ENCODE results near the gene TRPC6. TPM values are rescaled to one million over a fixed set of nuclear protein-coding genes. Genes with fewer than 3 reads are reported as not detected.

The TRPC6 gene
- polyA plus RNA-seq (2013, experiment 1 of 2; ENCODE audit: insufficient read length): 11.0 TPM
- polyA plus RNA-seq (2013, experiment 2 of 2; ENCODE audit: insufficient read length): 20.9 TPM

DNA sequence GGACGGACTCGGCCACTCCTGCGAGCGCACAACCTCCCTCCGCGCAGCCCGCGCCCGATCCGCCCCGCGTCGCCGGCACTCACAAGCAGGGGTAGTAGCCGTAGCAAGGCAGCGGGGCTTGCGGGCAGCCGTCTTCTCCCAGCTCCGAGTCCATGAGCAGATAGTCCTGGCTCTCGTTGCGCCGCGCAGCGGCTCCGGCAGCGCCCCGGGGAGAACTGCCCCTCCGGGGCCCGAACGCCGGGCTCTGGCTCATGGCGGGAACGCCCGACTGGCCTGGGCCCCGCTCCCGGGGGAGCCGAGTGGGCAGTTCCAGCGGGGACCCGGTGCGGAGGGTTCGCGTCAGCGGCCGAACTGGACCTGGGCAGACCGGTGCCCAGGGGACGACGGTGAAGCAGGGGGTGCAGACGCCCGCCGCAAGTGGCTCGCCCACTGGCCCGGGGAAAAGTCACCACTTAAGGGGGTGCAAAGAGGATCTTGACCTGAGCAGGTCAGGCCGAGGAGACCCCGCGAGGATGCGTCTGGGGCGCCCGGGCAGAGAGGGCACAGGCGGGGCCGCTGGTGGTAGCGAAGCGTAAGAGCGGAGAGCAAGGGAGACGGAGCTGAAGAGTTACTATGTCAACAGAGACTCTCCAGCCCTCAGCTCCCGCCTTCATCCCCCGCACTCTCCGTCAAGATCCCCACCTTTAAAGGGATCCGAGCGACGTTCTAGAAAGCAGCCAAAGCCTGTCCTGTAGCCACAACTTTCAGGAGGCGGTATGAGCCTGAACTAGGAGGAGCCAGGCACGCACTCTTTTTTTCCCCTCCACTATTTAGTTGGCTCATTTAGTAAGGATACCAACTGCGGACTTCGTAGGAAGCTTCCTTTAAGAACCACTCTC, at the start of gene TRPC6:
TSS of gene TRPC6 (minus strand) at position 757 of the 878 bp plus-strand sequence. CDS start at position 253, 504 bp downstream.
- DNase-seq: peak; percentile 70

DNA sequence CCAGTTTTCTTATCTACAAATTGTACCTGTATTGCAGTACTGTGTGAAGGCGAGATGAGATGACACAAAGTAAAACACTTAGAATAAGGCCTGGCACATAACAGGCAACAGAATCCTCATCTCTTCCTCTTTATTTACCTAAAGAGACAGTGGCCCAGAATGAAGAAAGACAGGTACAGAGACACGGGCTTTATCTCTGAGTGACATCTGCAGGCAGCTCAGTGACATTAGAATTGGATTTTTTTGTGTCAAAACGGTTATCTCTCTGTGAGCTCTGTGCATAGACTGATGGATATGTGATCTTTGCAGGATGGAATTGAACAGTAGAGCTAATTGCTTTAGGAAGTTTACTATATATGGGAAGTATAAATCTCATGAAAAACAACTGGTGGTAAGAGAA, 36.2 kb upstream of the TRPC6 start:
- DNase-seq: no peak

DNA sequence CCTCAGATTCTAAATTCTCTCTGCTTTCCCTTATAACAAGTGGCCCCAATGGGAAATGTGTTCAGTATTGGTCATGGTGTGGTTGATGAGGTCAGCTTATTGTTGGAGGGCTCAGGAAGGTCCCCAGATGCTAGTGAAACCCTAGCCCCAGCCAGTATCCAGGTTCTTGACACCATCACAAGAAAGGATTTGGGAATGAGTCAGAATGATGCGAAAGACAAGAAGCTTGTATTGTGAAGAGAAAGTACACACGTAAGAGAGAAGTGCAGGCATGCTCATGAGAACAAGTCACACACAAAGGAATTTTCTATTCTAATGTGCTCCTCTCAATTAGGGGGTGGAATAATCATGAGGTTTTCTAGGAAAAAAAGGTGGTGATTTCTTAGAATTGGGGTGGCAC, 34.9 kb upstream of the TRPC6 start:
- DNase-seq: peak; percentile 84

DNA sequence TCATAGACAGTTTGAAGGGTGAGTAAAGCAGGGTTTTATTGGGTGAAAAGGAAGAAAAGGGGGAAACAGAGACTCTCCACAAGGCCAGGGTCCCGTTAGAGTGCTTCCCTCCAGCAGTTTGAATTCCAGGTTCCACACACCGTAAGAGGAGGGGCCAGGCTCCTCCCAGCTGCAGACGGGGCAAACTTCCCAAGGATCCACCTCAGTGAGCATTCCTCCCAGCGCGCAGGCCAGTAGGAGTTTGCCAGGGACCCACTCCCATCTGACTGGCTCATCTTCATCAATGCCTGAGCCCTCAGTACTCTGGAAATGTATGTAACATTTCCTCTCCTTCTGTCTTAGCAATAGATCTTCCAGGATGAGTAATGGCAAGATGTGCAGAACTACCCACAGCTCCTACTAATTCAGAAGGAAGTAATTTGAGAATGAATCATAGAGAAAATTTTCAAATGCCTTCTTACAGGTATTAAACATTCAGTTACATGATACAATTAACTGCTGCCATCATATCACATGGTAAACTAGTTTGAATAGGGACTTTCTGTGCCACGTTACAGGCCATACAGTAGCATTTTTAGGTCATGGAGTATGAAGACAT, 34.0 kb upstream of the TRPC6 start:
- peak; percentile 48 for DNase-seq

DNA sequence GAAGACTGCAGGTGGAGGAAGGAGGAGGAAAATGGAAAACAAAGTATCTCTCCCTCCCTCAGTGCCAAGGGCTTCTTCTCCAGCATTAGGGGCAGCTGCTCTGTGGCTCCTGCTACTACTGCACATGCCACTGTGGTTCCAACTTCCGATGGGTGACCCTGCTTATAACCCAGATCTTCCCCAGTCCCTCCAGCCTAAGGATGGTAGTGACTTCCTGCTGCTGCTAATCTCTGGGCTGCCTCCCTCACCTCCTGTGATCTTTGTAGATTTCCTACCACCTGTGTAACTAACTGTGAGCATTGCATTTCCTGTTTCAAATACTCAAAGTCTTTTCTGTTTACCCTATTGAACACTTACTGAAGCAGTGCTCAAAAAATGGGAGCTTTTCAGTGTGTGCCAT, 28.7 kb upstream of the TRPC6 start:
- no peak for DNase-seq

DNA sequence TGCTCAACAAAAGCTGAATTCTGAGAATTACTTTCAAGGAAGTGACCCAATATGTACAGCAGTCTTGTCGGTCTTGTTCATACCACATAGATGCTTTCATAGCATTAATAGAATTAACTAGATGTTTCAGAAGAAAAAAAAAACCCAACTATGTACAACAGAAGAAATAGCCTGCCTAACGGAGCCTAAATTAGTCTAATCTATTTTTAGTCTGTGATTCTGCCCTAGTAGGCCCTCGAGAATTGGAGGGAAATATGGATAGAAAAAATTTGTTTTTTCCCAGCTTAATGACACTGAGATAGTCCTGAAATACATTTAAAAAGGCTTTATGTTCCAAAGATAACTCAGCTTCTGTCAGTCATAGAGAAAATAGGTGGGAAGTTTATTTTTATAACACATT, 17.1 kb upstream of the TRPC6 start:
- DNase-seq: peak; percentile 56

DNA sequence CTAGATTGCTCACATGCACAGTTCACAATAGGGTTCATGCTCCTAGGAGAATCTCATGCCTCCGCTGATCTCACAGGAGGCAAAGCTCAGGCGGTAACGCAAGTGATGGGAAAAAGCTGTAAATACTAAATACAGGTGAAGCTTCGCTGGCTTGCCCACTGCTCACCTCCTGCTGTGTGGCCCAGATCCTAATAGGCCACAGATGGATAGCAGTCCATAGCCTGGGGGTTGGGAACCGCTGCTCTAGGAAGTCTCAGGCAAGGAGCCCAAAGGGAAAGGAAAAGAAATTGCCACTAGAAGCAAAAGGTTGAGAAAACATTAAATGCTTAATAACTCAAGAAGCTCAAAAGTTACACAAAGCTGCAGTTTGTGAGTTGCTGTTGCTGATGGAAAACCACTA, 3.2 kb upstream of the TRPC6 start:
- DNase-seq: no peak

DNA sequence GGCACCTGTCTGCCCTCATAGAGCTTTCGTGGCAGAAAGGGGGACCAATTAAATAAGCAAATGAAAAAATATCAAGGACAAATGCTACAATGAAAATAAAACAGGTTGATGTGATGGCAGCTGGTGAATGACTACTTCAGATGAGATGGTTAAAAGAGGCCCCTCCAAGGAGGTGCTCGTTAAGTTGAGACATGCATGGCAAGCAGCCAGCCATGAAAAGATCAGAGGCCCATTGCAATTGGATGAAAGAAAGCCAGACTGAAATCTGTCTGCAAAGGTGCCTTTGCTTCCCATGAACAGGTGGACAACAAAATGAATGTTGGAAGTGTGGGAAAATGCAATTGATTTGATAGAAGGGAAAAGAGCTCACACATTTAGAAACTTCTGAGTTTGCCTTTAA, 848 bp upstream of the TRPC6 start:
- DNase-seq: no peak

DNA sequence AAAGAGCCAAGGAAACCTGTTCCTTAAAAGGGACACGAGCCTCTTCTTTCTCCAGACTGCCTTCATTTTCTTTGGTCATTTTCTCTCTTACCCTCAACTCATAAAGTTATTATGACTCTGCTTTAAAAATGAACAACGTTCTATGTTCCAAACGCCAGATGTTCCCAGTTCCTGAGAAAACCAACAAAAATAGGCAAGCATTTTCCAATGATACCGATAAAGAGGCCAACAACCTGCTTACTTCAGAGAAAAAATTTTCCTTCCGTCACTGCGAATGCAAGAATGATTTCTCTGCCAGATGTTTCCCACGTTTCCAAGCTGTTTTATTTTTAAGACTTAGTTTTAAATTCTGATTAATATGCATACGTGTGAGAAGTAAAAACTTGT, 315 bp upstream of the TRPC6 start:
- no peak for DNase-seq

DNA sequence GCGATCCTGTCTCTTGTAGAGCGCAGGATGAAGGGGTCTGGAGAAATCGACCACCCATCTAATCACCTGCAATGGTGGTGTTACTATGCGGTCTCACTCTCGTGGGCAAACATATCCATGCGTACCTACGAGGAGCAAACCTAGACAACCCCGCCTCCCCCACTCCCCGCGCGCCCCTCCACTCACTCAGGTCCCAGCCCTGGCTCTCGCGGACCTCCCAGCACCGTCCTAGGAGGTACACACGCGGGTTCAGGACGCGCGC, 887 bp downstream of the TRPC6 start:
- no peak for DNase-seq

DNA sequence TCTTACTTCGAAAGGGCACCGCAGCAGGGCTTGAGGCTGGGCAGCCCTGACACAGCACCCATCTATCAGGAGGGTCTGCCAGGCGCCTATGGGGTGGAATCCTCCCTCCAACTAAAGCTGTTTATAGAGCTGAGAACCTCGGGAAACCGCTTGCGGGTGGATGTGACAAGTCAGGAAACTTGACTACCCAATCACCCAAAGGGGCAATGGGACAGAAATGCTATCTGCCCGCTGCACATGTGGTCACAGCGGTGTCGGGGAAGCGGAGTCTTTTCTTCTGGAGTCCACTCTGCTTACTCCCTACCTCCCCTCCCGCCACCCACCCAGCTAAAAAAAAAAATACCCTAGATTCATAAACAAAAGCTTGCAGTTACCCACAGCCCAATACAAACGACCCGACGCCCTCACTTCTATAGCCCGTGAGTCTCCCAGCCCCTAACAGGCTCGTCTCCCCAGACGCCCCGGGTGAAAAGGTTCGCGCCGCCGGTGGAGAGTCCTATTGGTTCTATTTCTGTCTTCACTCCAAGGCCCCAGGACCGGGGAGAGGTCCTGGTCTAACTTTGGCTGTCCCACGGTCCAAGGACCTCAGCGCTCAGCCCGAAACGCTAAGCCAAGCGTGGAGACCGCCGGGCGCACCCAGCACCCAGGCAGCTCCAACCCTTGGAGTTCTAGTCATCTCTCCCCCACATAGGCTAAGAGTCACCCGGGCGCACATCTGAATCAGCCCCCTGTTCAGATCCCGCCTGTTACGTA, 1.4 kb downstream of the TRPC6 start:
- DNase-seq: peak; percentile 62

DNA sequence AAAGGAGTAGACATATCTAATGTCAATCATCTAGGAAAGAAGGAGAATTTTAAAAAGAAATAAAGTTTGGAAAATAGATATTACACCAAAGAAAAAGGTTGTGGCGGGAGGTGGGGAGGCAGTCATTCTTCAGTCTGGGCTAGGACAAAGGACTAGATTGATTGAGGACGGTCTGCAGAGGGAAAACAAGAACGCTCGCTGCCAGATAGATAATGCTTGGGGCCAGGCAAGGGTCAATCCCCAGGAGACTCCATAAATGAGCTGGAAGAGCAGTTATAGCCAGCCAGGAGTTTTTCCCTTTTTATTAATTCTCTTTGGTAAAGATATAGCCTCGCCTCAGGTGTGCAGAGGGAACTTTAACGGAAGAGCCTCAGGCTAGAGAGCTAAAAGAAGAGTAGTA, 6.3 kb downstream of the TRPC6 start:
- no peak for DNase-seq

DNA sequence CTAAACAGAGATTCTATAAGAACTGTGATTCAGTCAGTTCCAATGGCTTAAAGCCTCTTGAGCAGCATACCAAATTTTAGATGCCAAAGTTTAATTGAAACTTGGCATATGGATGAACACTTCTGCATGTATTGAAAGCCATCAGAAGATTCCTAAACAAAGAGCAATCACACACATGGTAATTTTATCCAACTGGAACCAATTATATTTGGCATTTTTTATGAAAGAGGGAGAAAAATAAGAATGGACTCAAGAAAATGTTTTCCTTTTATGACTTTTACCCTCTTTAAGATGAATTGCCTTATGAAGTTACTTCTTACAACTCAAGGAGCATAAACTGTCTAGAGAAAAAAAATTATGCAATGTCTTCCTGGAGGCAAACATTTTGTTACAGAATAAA, 7.4 kb downstream of the TRPC6 start:
- peak; percentile 32 for DNase-seq

DNA sequence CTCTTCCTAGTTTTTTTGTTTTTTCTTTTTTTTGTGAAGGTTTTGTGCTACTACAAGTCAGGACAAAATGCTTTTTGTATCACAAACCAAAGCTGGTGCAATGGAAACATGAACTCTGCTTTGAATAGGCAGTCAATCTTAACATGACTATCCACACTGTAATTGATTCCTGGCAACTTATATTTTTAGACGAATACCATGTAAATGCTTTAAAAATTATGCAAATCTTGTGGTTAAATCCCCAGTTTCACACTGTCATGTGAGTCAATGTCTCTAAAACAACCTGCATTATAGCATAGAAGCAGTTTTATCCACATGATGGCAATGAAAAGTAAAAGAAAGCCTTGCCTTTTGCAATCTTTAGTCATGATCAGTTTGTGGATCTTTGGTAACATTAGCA, 8.9 kb downstream of the TRPC6 start:
- DNase-seq: no peak

DNA sequence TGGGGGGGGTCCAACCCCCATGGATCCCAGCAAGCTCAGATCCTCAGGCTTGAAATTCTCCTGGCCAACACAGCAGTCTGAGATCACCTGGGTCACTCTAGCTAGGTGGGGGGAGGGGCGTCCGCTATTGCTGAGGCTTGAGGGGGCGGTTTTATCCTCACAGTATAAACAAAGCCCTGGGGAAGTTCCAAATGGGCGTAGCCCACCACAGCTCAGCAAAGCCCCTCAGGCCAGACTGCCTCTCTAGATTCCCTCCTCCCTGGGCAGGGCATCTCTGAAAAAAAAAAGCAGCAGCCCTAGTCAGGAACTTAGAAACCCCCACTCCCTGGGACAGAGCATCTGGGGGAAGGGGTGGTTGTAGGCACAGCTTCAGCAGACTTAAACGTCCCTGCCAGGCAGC, 16.7 kb downstream of the TRPC6 start:
- DNase-seq: no peak

DNA sequence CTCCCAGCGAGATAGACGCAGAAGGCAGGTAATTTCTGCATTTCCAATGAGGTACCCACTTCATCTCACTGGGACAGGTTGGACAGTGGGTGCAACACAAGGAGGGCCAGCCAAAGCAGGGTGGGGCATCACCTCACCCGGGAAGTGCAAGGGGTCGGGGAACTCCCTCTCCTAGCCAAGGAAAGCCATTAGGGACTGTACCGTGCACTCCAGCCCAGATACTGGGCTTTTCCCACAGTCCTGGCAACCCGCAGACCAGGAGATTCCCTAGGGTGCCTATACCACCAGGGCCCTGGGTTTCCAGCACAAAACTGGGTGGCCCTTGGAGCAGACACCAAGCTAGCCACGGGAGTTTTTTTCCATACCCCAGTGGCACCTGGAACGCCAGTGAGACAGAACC, 17.2 kb downstream of the TRPC6 start:
- no peak for DNase-seq

DNA sequence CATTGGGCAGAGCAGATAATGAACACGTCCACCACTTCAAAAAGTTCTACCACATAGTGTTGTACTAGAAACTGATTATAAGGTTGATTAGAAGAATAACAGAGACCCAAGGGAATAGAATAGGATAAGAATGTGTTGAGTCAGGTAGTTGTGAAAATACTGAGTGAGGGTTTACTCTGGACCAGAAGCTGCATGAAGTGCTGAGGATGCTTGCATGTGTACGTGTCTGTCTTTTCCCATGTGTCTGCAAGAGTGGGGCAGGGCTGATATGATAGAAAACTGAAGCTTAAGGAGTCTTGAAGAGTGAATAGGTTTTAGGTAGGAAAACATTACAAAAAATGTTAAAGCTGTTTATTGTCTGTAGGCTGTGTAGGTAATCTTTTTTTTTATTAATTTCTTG, 20.6 kb downstream of the TRPC6 start:
- peak; percentile 72 for DNase-seq

DNA sequence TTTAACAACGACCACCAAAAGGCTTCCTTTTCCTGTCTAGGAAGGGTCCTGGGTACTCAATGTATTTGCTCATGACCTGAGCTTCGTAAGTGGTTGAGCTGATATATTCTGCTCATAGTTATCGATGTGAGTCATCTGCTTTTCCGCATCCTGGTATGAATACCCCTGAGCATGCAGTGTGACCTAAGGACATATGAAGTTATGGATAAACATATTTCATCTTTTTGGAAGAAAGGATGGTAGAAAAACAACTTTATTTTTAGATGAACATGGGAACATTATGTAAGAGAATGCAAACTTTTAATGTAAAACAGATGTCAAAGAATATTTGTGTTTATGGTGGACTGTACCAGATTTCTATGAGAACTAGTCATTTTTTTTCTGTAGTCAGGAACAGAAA, 28.4 kb downstream of the TRPC6 start:
- DNase-seq: peak; percentile 96

DNA sequence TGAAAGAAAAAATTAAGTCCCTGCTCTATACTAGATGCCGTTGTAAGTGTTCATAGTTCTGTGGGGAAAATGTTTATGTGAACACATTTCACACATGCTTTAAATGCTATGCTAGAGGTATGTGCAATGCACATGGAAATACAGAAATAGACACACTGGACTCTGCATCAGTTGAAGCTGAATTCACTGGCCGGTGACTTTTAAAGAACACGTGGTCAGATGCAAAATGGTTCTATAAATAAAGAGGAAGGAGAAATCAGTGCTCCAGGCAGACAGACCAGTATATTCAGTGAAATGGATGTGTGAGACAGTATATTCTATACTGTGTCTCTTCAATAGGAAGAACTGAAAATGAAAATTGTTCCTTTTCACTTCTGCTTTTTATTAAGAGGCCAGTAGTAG, 29.9 kb downstream of the TRPC6 start:
- peak; percentile 86 for DNase-seq

DNA sequence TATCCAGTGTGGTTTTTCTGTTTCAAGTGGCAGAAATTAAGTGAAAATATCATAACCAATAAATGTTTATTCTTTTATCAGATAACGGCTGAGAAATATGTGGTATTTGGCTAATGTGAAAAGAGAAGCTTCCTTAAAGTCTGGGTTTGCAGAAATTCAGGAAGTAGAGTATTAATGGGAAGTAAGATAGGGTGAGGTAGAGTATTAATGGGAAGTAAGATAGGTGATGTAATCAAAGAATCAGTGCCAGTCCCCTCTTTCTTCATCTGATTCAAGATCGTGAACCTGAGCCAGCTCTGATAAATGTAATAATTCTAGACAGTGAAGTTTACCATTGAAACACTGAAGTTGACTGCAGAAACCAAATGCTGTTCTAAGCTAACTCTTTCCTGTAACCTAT, 30.9 kb downstream of the TRPC6 start:
- DNase-seq: no peak

DNA sequence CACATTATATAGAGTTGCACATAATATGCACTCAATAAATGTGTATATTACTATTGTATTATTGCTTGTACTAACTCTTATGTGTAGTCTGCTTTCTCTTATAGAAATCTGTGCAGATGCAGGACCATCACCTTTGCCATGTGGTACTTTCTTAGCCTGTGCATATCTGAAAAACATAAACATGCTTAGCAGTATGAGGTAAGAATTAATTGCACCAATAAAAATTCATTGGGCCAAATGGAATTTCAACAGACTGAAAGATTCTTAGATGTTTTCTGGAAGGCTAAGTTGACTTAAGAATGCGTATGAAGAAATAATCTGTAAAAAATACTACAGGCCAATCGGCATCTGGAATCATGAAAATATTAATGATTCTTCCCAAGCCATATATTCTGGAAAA, 55.3 kb downstream of the TRPC6 start:
- no peak for DNase-seq

DNA sequence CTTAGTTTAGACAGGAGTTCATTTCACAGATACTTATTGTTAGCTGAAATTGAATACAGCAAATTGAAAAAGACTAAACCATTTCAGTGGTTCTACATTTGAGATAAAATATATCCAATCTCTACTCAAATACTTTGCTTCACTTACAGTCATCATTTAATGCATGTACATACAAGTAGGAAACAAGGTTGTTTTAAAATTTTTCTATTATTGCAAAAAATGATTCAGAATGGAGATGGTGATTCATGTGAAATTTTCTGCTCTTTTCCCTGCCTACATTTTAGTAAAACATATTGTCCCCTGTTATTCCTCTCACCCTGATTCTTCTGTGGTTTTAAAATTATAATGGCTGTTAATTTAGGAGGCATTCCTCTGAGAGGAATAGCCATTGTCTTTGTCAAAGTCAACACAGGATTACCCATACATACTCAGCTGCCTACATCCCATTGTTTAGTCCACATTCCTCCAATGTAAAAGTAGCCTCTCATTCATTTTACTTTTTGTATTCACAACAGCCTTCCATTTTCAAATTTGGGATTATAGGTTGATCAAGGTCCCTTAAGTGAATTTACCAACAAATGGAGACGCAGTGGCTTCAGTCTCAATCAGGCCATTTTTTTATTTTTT, 60.1 kb downstream of the TRPC6 start:
- no peak for DNase-seq

DNA sequence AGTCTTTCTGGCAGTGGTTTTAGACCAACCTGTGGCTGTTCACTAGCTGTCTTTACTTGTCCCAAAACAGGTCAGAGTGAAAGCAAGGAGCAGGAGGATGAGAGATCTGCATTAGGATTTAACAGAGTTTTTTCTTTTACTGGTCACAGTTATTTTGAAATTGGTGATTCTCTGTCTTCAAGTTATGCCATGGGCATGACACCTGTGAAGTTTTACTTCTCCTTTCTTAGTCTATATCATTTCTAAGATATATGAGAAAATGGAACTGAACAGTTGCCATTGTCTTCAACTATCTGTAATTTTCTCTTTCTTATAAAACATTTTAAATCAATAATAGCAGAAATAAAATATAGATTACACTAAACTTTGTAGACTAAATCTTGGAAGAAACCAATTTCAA, 60.6 kb downstream of the TRPC6 start:
- no peak for DNase-seq
